GM23338 (cell line): ENCODE results near the gene ZMYND8.

Source experiments
- CTCF ChIP-seq, 2 experiments: fragments of 200-600 bp in 1 of 2; sonication (generic) in 1 of 2; conservative IDR thresholded peaks; 2 replicates each; pipeline versions ENCODE4 v1.5.1 to v1.6.1; 2016 to 2017; ENCODE audit warnings: antibody characterized with exemption in 2 of 2, low read depth in 2 of 2, mild to moderate bottlenecking in 2 of 2, moderate library complexity in 1 of 2
- EZH2 ChIP-seq: fragments of 200-600 bp; sonication (generic); IDR thresholded peaks from one replicate; pipeline ENCODE4 v1.8.0; 2017; ENCODE audit warnings: antibody characterized with exemption, mild to moderate bottlenecking, low read depth; ENCODE audit not compliant: unreplicated experiment
- EZH2phosphoT487 ChIP-seq: fragments of 200-600 bp; sonication (generic); IDR thresholded peaks from one replicate; pipeline ENCODE4 v1.8.1; 2018; ENCODE audit warnings: antibody characterized with exemption; ENCODE audit not compliant: unreplicated experiment
- POLR2AphosphoS5 ChIP-seq: IDR thresholded peaks from 2 replicates; pipeline ENCODE4 v1.6.1; 2016; ENCODE audit warnings: antibody characterized with exemption, low read depth
- TF ChIP-seq, protein P1 (sequence below): IDR thresholded peaks from one replicate; pipeline ENCODE4 v1.6.1; 2018; ENCODE audit warnings: antibody characterized with exemption; ENCODE audit not compliant: unreplicated experiment

- TF ChIP-seq CTCF (conservative IDR thresholded peaks at IDR 0.05; ENCODE audit: low read depth in 2 of 2) (no peak), EZH2phosphoT487 (no peak), EZH2 (no peak), POLR2AphosphoS5 (no peak)
- TF ChIP-seq, protein P1, sequence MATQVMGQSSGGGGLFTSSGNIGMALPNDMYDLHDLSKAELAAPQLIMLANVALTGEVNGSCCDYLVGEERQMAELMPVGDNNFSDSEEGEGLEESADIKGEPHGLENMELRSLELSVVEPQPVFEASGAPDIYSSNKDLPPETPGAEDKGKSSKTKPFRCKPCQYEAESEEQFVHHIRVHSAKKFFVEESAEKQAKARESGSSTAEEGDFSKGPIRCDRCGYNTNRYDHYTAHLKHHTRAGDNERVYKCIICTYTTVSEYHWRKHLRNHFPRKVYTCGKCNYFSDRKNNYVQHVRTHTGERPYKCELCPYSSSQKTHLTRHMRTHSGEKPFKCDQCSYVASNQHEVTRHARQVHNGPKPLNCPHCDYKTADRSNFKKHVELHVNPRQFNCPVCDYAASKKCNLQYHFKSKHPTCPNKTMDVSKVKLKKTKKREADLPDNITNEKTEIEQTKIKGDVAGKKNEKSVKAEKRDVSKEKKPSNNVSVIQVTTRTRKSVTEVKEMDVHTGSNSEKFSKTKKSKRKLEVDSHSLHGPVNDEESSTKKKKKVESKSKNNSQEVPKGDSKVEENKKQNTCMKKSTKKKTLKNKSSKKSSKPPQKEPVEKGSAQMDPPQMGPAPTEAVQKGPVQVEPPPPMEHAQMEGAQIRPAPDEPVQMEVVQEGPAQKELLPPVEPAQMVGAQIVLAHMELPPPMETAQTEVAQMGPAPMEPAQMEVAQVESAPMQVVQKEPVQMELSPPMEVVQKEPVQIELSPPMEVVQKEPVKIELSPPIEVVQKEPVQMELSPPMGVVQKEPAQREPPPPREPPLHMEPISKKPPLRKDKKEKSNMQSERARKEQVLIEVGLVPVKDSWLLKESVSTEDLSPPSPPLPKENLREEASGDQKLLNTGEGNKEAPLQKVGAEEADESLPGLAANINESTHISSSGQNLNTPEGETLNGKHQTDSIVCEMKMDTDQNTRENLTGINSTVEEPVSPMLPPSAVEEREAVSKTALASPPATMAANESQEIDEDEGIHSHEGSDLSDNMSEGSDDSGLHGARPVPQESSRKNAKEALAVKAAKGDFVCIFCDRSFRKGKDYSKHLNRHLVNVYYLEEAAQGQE: no peak
Observed at GRCh38 chr20:47263080-47263464, 93.4 kb downstream of the ZMYND8 start.
